Stimulated activated CD4-positive, alpha-beta T cell treated with anti-CD3 and anti-CD28 coated beads, Interleukin-1b, Interleukin-23, amount 100 ng/mL, for 48 hours (primary cell): ENCODE measurements around the gene DPM2.
A peak's percentile ranks its signal among the peaks of the same experiment; 100 is the strongest.

Source experiments
- DNase-seq: peaks from one replicate; pipeline ENCODE4 v3.0.0-alpha.2; 2020

The DPM2 gene

GRCh38 chr9:127972236-127972871, 34.7 kb upstream of the DPM2 start:
- no peak for DNase-seq

DNA sequence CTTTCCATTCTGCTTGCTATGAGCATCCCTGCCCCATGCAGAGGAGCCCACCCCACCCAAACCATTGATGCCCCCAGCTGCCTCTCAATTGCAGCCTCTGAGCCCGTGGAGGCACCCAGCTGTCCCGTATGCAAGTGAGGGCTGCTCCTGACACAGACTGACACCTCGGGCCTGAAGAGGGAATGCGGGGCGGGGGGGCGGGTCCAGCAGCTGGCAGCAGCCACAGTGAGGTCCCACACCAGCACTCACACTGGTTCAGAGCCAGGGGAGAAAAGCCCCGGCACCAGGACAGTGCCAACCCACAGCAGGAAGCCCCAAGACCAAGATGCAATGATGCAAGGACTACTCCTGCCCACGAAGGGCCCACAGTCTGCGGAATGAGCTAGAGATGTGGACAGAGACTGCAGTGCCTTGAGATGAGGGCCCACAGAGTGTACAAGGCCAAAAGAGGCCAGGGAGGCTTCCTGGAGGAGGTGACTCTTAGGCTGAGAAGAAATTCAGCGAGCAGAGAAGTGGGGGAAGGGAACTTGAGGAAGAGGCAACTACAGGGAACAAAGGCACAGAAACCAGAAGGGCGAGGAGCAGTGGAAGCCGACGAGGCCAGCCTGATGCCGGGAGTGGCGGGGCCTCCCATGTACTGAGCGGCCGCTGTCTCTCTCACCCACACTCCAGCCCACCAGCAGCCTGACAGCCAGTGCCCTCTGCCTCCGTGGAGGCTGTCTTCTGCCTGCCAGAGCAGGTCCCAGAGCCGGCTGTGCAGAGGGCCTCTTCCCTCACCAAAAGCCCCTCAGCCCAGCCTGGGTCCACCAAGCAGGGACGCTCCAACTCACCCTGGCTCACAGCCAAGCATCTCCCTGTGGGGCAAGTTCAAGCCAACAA, 33.9 kb upstream of the DPM2 start:
- no peak for DNase-seq

DNA sequence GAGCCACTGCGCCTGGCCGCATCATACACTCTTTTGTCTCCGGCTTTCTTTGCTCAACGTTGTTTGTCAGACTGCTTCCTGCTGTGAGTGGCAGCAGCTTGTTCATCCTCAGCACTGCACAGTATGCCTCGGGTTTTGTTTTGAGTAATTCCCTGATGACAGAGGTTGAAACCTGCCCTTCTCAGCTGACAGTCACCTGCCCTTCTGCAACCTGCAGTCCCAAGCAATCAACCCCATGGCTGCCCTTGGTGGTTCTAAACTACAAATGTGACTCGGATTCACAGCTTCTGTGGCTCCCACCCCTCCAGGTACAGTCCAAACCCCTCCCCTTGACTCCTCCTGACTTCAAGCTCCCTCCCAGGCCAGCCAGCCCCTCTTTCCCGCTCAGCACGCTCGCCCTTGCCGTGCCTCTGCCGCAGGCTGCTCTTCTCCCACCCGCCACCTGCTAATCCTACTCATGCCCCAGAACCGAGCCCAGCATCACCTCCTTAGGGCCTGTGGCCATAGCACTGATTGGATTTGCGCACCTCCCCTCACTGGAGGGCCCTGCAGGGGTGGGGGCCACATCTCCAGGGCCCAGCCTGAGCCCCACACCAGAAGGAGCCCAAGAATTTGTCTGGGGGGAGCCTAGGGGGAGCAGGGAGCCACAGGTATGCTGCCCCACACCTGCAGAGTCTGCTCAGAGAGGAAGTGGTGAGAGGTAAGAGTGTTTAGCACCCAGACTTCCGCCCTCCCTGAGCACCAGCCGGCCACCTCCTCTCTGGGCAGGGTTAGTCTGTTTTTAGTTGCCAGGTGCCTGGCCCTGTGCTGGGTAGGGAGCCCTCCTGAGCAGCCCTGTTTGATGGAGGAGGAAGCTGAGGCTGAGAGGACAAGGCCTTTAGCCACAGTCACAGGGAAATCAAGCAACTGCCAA, 33.0 kb upstream of the DPM2 start:
- DNase-seq: peak; percentile 85

GRCh38 chr9:127968700-127969383, 31.2 kb upstream of the DPM2 start:
- DNase-seq: no peak

DNA sequence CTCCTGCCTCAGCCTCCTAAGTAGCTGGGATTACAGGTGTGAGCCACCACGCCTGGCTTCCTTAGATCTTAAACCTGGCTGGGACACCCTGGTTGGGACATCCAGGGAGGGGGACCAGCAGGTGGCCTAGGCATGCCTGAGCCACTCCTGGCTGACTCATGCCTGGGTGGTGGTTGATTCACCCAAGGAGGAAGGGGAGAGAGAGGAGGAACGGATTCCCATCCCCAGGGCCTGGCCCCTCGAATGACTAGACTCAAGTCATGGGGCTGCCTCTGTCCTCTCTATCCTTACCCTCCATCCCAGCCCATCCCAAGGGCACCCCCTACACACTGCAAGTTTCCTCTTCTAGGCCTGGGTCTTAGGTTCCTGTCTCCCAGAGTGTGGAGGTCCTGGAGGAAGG, 30.4 kb upstream of the DPM2 start:
- peak; percentile 63 for DNase-seq

GRCh38 chr9:127967151-127967809, 29.6 kb upstream of the DPM2 start:
- DNase-seq: no peak

GRCh38 chr9:127966416-127967150, 28.9 kb upstream of the DPM2 start:
- DNase-seq: no peak

GRCh38 chr9:127965953-127966352, 28.3 kb upstream of the DPM2 start:
- DNase-seq: no peak

DNA sequence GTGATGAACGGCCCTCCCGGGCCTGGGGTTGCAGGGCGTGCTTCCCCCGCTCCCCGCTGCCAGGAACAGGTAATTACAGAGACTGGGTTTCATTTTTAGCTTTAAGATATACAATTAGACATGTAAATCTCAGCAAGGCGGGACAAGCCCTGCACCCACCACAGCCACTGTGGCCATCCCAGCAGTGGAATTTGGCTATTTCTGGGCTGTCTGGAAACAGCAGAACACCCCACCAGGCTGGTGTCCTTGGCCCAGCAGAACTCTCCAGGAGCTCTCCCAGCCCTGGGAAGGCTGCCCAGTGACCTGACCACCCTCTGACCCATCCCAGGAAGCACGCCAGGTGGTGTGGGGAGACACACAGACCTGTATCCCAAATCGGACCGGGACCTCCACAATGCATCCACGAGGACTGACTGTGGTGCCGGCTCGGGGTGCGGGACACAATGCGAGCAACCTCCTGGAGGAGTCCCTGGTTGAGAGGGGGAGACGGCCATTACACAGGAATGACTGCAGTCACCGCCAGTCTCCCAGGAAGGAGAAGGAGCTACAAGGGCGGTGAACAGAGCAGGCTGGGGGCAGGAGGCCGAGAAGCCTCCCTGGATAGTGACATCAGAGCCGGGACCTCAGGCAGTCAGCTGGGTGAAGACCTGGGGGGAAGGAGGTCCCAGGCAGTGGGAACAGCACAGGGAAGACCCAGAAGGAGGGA, 25.9 kb upstream of the DPM2 start:
- no peak for DNase-seq

GRCh38 chr9:127963041-127963358, 25.3 kb upstream of the DPM2 start:
- no peak for DNase-seq

GRCh38 chr9:127962278-127962677, 24.6 kb upstream of the DPM2 start:
- no peak for DNase-seq

DNA sequence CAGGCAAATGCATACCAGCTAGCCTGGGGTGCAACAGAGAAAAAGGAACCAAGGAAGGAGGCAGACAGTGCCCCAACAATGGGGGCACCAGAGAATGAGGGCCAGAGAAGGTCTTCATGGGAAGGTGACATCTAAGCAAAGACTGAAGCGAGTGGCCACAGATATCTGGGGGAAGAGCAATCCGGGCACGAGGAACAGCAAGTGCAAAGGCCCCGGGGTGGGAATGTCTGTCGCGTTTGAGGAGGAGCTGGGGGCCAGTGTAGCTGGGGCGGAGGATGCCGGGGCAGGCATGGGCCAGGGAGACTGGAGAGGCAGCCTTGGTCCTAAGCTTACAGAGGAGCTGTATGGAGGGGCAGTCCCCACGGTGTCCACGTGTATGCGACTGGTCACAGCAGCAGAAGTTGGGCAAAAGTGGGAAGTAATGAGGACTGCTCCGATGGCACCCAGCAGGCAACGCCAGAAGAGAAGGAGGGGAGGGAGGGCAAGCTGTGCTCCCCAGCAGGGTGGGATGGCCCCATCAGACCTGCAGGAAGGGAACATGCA, 24.0 kb upstream of the DPM2 start:
- DNase-seq: no peak

- no peak for DNase-seq
Observed at GRCh38 chr9:127961155-127961490, 23.5 kb upstream of the DPM2 start.

DNA sequence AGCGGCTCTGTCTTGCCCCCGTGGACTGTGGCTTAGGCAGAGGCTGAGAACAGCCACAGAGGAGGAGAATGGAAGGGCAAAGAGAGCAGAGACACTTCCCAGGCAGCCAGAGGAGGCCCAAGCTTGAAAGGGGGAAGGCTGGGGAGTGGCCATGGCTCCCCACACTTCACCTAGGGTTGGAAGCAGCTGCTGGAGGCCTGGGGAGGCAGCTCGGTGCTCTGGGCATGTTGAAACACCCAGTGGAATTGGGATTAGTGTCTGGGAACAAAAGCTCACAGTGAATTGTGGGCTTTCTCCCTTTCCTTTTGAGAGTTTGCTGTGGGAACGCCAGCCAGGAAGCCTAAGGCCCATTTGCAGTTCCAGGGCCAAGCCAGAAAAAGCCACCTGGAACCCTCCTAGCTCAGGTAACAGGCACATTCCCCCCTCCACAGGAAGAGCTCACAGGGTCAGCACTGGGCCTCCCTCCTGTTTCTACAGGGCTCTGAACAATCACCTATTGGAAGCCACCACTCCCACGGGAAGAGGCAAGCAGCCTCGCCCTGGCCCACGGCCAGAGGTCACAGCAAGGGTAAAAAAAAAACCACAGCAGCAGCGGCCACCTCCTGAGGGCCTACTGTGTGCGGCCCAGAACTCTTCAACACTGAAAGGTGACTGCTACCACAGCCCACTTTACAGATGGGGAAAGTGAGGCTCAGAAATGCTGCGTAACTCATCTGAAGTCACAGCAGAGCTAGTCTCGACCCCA, 22.9 kb upstream of the DPM2 start:
- no peak for DNase-seq

GRCh38 chr9:127959841-127960409, 22.3 kb upstream of the DPM2 start:
- no peak for DNase-seq

GRCh38 chr9:127959398-127959797, 21.7 kb upstream of the DPM2 start:
- no peak for DNase-seq

- no peak for DNase-seq
Observed at GRCh38 chr9:127958728-127959127, 21.1 kb upstream of the DPM2 start.

GRCh38 chr9:127955294-127956015, 17.8 kb upstream of the DPM2 start:
- peak; percentile 93 for DNase-seq

- no peak for DNase-seq
Observed at GRCh38 chr9:127954831-127955293, 17.2 kb upstream of the DPM2 start.
